ENCODE data around the gene SPZ1.
"Not testable (repeated sequence)": the region's sequence is repeated elsewhere in the genome, so short reads cannot be mapped to it uniquely, and the experiment has no call there.

The SPZ1 gene, protein sequence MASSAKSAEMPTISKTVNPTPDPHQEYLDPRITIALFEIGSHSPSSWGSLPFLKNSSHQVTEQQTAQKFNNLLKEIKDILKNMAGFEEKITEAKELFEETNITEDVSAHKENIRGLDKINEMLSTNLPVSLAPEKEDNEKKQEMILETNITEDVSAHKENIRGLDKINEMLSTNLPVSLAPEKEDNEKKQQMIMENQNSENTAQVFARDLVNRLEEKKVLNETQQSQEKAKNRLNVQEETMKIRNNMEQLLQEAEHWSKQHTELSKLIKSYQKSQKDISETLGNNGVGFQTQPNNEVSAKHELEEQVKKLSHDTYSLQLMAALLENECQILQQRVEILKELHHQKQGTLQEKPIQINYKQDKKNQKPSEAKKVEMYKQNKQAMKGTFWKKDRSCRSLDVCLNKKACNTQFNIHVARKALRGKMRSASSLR

DNA sequence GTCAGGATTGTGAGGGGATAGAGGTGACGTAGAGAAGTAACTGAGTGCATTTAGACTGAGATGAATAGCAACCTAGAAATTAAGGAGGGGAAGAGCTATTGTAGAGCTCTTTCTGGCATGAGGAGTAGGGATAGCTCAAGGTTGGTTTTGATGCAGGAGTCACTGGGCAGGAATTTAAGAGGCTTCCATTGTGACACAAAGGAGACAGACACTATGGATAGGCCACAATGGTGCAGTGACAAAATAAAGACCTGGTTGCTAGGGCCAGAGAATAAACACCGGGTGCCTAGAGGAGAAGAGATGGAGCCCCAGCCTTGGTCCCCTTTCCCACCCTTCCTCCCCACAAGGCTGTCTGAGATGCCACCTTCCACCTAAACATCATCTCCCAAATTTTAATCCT, at the start of gene SPZ1:
Gene SPZ1, plus strand, starts transcription at position 301 of the 400 bp plus-strand sequence. CDS start 214 bp downstream, outside the sequence.
- DNase-seq = no peak
- intact Hi-C loops (cut with DNase I) = no loop called here

DNA sequence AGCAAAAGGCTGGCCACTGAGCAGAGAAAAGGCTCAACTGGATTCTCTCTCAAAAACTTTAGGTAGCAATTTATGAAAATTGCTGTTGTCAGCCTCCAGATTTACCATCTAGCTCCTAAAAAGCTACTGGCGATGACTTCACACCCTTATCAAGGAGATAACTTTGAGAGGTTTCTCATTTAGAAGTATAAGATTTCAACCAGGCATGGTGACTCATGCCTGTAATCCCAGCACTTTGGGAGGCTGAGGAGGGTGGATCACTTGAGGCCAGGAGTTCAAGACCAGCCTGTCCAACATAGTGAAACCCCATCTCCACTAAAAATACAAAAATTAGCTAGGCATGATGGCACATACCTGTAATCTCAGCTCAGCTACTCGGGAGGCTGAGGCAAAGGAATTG, 49.3 kb upstream of the SPZ1 start:
- DNase-seq; intact Hi-C loops (cut with DNase I): not testable (repeated sequence)

DNA sequence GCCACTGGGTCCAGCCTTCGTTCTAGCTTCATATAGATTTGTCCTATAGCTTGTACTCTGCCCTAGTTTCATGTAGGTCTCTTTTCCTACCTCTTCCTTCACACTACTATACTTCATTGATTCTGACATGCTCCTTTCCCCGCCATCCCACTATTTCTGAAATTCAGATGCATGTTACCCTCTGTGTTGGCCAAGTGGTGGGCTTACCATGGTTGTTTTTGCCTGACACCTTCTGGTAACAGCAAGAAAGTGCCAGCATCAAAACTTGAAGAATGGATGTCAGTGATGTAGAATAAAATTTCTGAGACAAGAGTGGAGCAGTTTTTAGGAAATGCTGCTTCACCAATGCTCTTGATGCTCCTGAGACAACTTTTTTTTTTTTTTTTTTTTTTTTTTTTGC, 44.5 kb upstream of the SPZ1 start:
- DNase-seq = peak in 2 of 10 donors; percentile 6 to 37
- intact Hi-C loops (cut with DNase I) = loop anchor here (1.0 kb wide), 1 partner anchor 184 kb away; no protein-coding TSS in a partner anchor

DNA sequence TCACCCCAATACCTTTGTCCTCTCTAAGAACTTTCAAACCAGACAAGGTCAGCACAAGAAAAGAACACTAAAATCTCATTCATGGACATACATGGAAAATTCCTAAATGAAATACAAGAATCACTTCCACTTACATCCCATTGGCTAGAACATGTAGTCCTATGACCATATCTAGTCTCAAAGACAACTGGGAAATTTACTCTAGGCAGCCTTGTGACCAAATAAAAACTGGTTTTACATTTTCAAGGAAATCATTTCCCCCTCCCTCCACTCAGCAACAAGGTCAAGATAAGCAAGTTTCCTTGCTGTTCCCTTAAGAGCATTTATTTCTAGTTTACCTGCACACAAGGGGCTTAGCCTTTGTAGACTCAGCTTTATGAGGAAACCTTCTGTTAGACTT, 43.6 kb upstream of the SPZ1 start:
- no peak for DNase-seq
- intact Hi-C loops (cut with DNase I) = no loop called here

DNA sequence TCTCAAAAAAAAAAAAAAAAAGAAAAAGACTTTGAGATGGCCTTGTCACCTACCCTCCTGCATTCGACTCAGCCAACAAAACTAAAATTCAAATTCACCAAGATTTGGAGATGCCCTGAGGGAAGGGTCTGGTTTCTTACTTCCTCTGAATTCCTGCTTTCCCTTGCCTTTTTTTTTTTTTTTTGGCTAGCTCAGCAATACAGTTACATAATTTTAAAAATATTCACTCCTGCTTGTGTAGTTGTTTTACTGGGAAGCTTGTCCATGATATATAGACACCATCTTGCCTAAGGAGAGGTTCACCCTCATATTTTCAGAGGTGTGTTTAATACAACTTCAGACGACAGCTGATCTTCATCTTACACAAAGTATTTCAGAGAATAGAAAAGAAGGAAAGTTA, 42.6 kb upstream of the SPZ1 start:
- no peak for DNase-seq
- intact Hi-C loops (cut with DNase I) = no loop called here

DNA sequence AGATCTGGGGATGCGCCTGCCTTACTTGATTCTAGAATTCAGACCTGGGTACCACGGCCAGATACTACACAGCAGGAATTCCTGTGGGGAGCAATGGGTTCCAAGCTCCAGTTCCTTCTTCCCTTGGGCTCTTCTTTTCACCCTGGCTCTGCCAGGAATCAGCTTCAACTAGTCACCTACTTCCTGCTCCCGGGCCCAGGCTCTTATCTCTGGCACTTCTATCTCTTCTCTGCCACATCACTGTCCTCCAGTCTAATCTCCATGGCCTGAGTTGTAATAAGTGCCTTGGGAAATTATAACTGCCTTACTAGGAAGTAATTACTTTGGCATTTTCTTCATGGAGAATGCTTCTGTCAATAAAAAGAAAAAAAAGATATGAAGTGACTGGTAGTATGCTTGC, 37.7 kb upstream of the SPZ1 start:
- intact Hi-C loops (cut with DNase I) = no loop called here
- no peak for DNase-seq

DNA sequence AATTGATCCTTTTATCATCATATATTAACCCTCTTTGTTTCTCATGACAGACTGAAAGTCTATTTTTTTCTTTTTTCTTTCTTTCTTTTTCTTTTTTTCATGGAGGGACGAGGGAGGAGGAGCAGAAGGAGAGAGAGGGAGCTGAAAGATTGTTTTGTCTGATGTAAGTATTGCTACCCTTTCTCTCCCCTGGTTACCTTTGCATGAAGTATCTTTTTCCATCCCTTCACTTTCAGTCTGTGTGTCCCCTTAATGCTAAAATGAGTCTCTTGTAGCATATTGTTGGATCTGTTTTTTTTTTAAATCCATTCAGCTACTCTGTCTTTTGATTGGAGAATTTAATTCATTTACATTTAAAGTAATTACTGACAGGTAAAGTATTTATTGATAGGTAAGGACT, 36.4 kb upstream of the SPZ1 start:
- intact Hi-C loops (cut with DNase I) = no loop called here
- DNase-seq = no peak

DNA sequence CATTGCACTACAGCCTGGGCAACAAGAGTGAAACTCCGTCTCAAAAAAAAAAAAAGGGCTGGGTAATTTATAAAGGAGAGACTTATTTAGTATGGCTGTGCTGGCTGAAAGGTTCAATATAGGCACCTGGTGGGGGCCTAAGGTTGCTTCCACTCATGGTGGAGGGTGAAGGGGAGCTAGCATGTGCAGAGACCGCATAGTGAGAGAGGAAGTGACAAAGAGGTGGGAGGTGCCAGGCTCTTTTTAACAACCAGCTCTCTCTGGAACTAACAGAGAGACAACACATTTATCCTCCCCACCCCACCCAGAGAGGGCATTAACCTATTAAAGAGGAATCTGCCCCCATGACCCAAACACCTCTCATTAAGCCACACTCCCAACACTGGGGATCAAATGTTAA, 35.1 kb upstream of the SPZ1 start:
- no peak for DNase-seq
- intact Hi-C loops (cut with DNase I) = no loop called here

DNA sequence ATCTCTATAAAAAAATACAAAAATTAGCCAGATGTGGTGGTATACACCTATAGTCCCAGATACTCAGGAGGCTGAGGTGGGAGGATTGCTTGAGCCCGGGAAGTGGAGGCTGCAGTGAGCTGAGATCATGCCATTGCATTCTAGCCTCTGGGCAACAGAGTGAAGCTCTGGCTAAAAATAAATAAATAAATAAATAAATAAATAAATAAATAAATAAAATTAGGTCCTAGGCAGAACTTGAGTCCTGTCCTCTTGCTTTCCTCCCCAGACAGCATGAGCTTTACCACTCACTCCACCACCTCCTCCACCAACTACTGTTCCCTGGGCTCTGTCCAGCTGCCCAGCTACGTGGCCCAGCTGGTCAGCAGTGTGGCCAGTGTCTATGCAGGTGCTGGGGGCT, 31.6 kb upstream of the SPZ1 start:
- intact Hi-C loops (cut with DNase I) = no loop called here
- no peak for DNase-seq

DNA sequence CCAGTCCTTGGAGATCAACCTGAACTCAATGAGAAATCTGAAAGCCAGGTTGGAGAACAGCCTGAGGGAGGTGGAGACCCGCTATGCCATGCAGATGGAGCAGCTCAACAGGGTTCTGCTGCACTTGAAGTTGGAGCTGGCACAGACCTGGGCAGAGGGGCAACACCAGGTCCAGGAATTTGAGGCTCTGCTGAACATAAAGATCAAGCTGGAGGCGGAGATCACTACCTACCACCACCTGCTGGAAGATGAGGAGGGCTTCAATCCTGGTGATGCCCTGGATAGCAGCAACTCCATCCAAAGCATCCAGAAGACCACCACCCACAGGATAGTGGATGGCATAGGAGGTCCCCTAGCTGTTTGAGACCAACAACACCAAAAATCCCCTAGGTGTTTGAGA, 30.5 kb upstream of the SPZ1 start:
- DNase-seq = no peak
- intact Hi-C loops (cut with DNase I) = no loop called here

DNA sequence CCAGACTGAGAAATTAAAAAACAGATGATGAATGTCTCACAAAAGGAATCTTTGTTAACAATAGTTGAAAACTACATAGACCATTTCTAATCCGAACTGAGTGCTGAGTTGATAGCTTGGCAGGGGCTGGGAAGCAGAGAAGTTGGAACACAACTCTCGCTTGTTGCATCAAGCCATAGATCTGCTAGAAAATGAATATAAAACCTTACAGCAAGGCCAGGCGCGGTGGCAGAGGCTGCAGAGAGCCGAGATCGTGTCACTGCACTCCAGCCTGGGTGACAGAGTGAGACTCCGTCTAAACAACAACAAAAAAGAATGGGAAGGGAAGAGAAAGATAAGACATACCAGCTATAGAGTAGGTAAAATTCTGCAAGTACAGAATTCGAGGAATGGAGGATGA, 28.0 kb upstream of the SPZ1 start:
- DNase-seq = no peak
- intact Hi-C loops (cut with DNase I) = no loop called here

DNA sequence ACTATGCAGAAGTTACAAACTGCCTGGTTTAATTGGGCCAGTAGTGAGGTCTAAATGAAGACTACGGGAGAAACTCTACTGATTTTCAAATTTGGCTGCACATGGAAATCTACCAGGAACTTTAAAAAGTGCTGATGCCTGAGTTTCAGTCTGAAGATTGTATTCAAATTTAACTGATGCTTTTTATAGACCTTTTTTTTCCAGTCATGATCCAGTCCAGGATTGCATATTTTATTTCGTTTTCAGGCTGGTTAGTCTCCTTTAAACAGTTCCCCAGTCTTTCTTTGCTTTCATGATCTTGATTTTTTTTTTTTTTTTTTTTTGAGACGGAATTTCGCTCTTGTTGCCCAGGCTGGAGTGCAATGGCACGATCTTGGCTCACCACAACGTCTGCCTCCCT, 23.7 kb upstream of the SPZ1 start:
- no peak for DNase-seq
- intact Hi-C loops (cut with DNase I) = no loop called here

DNA sequence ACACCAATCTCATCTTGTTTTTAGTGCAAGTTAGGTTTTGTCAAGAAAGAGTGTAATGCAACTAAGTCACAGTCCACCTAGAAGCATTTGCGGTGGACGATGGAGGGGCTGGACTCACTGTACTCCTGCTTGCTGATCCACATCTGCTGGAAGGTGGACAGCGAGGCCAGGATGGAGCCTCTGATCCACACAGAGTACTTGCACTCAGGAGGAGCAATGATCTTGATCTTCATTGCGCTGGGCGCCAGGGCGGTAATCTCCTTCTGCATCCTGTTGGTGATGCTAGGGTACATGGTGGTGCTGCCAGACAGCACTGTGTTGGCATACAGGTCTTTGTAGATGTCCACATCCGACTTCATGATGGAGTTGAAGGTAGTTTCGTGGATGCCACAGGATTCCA, 20.2 kb upstream of the SPZ1 start:
- intact Hi-C loops (cut with DNase I) = no loop called here
- no peak for DNase-seq

DNA sequence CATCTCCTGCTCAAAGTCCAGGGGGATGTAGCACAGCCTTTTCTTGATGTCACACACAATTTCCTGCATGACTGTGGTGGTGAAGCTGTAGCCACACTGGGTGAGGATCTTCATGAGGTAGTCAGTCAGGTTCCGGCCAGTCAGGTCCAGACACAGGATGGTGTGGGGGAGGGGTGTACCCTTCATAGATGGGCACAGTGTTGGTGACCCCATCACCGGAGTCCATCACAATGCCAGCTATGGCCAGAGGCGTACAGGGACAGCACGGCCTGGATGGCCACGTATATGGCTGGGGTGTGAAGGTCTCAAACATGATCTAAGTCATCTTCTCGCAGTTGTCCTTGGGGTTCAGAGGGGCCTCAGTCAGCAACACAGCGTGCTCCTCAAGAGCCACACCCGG, 19.7 kb upstream of the SPZ1 start:
- intact Hi-C loops (cut with DNase I) = no loop called here
- no peak for DNase-seq

DNA sequence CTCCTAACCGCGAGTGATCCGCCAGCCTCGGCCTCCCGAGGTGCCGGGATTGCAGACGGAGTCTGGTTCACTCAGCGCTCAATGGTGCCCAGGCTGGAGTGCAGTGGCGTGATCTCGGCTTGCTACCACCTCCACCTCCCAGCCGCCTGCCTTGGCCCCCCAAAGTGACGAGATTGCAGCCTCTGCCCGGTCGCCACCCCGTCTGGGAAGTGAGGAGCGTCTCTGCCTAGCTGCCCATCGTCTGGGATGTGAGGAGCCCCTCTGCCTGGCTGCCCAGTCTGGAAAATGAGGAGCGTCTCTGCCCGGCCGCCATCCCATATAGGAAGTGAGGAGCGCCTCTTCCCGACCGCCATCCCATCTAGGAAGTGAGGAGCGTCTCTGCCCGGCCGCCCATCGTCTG, 19.0 kb upstream of the SPZ1 start:
- intact Hi-C loops (cut with DNase I); DNase-seq: not testable (repeated sequence)

DNA sequence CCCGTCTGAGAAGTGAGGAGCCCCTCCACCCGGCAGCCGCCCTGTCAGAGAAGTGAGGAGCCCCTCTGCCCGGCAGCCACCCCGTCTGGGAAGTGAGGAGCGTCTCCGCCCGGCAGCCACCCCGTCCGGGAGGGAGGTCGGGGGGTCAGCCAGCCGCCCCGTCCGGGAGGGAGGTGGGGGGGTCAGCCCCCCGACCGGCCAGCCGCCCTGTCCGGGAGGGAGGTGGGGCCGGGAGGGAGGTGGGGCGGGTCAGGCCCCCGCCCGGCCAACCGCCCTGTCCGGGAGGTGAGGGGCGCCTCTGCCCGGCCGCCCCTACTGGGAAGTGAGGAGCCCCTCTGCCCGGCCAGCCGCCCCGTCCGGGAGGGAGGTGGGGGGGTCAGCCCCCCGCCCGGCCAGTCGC, 18.5 kb upstream of the SPZ1 start:
- DNase-seq; intact Hi-C loops (cut with DNase I): not testable (repeated sequence)

DNA sequence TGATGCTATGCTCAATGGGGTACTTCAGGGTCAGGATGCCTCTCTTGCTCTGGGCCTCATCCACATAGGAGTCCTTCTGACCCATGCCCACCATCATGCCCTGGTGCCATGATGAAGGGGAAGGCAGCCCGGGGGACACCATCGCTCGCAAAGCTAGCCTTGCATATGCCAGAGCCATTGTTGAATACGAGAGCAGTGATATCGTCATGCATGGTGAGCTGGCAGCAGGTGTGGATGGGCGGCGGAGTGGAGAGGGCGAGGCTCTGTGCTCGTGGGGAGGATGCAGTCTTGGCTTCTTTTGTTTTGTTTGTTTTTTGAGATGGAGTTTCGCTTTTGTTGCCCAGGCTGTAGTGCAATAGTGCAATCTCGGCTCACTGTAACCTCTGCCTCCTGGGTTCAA, 17.2 kb upstream of the SPZ1 start:
- no peak for DNase-seq
- intact Hi-C loops (cut with DNase I) = no loop called here

DNA sequence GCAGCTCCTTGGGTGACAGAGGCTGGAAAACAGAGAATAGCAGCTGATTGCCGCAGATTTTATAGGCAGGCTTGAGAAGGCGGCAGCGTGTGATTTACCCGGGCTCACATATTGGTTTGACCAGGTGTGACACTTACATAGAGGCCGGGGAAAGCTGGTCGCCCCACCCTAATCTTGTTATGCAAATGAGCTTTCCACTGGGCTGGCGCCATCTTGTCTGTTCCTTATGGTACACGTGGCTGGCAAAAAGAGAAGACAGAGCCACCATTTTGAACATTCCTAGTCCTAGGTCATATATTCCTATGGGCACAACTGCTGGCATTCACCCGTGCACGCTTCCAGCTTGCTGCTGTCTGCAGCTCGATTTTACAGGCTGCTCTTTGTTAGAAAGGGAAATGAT, 11.3 kb upstream of the SPZ1 start:
- DNase-seq = no peak
- intact Hi-C loops (cut with DNase I) = no loop called here

DNA sequence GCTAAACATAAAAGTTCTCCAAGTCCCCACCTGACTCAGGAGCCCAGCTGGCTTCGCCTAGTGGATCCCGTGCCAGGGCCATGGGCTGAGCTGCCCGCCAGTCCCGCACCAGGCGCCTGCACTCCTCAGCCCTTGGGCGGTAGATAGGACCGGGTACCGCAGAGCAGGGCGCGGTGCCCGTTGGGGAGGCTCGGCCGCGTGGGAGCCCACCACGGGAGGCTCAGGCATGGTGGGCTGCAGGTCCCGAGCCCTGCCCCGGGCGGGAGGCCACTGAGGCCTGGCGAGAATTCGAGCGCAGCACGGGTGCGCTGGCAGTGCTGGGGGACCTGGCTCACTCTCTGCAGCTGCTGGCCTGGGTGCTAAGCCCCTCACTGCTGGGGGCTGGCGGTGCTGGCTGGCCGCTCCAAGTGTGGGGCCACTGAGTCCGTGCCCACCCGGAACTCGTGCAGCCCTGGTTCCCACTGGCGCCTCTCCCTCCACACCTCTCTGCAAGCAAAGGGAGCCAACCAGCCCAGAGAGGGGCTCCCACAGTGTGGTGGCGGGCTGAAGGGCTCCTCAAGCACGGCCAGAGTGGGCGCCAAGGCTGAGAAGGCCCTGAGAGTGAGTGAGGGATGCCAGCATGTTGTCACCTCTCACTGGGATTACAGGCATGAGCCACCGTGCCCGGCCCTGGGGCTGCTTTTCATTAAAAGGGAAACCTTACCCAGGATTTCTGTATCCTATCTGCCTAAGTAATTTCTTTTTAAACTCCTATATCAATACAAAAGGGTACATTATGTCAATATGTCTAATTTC, 9.7 kb upstream of the SPZ1 start:
- intact Hi-C loops (cut with DNase I) = no loop called here
- no peak for DNase-seq

DNA sequence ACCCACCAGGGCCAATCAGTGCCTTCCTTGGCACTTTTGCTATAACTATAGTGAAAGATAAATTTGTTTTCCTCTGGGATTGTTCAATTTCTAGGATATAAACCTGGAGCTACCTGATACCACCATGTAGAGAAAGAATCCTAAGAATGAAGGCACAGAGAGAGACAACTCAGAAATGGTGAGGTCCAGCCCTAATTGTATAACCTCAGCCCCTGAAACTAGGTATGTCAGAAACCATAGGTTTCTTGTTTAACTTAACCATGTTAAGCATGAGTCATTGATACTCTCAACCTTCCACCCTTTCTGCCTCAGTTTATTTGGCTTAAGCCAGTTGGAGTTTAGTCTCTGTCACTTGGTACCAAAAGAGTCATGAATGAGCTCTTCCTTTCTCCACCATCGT, 4.6 kb upstream of the SPZ1 start:
- intact Hi-C loops (cut with DNase I) = no loop called here
- no peak for DNase-seq

DNA sequence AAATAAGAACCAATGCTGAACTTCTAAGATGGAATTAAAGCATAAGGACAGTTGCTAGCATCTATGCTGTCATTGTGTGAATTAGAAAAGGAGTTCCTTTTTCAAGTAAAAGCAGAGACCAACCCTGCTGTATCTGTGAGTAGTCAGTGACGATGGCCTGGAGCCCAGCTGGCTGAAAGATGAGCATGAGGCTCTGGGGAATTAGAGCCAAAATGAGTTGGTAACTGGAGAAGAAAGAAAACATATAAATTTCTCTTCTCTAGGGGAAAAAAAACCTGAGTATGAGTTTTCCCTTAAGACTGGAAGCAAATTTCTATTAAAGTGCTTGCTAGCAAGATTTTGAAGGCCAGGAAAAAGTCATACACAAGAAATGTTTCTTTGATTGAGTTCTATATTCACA, 1.6 kb upstream of the SPZ1 start:
- intact Hi-C loops (cut with DNase I) = no loop called here
- DNase-seq = peak in 9 of 10 donors; percentile 28 to 90 (median 41)

DNA sequence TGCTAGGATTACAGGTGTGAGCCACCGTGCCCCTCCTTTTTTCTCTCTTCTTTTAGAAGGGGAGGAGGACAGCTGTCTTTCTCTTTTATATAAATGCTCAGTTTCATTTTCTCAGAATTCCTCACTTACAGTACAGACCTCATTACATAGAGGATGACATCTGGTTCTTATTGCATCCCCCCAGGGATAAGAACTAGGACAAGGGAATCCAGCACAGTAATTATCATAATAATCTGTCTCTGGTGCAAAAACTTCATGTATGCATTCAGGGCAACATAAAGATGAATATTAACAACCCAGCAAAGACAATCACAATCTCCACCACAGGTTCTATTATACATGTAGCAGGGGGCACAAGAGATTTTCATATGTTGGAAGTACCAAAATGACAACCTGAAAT, 5.1 kb downstream of the SPZ1 start:
- intact Hi-C loops (cut with DNase I) = no loop called here
- no peak for DNase-seq

Data from posterior cingulate gyrus (tissue), 11 donors.